OCI-LY3 (cell line): Measurements from ENCODE around the gene ATG16L2.

Source experiments
- H2AFZ ChIP-seq: fragments of 200-600, 300-600 bp; shearing (Covaris generic); 2 replicates; pipeline ENCODE4 v1.6.0; 2014; ENCODE audit warnings: antibody characterized with exemption, low read depth, low read length
- H3K27ac ChIP-seq: fragments of 200-600, 300-600 bp; sonication (generic); 2 replicates; pipeline ENCODE4 v1.5.1; 2014; ENCODE audit warnings: mild to moderate bottlenecking, low read length, moderate library complexity, mixed read lengths
- H3K27me3 ChIP-seq: fragments of 200-600, 300-600 bp; sonication (generic); 2 replicates; pipeline ENCODE4 v1.6.1; 2014; ENCODE audit warnings: low read depth, low read length, mixed read lengths
- H3K36me3 ChIP-seq: fragments of 200-600, 300-600 bp; sonication (generic); replicated peaks from 2 replicates; pipeline ENCODE3; 2014; ENCODE audit warnings: low read depth, low read length, mixed read lengths
- H3K4me1 ChIP-seq: fragments of 300-600, 200-600 bp; sonication (generic); 2 replicates; pipeline ENCODE4 v1.6.1; 2014; ENCODE audit warnings: low read length, mixed read lengths
- H3K4me2 ChIP-seq: fragments of 200-600, 300-600 bp; sonication (generic); 2 replicates; pipeline ENCODE4 v1.6.1; 2014; ENCODE audit warnings: low read length, mixed read lengths
- H3K4me3 ChIP-seq: fragments of 300-600, 200-600 bp; sonication (generic); 2 replicates; pipeline ENCODE4 v1.5.1; 2014; ENCODE audit warnings: antibody characterized with exemption, mild to moderate bottlenecking, low read length, moderate library complexity
- H3K79me2 ChIP-seq: fragments of 300-600, 200-600 bp; shearing (Covaris generic); 2 replicates; pipeline ENCODE4 v1.6.1; 2014; ENCODE audit warnings: mild to moderate bottlenecking, low read length, mixed read lengths
- H3K9ac ChIP-seq: fragments of 300-600, 200-600 bp; shearing (Covaris generic); 2 replicates; pipeline ENCODE4 v1.6.0; 2014; ENCODE audit warnings: mild to moderate bottlenecking, low read length, moderate library complexity
- H3K9me3 ChIP-seq: fragments of 200-600, 300-600 bp; shearing (Covaris generic); 2 replicates; pipeline ENCODE4 v1.6.1; 2014; ENCODE audit warnings: low read length, mixed read lengths; ENCODE audit not compliant: insufficient read depth
- H4K20me1 ChIP-seq: fragments of 200-600, 300-600 bp; sonication (generic); 2 replicates; pipeline ENCODE4 v1.6.1; 2016; ENCODE audit warnings: low read length, mixed read lengths; ENCODE audit not compliant: insufficient read depth
- EZH2phosphoT487 ChIP-seq: fragments of 200-600 bp; shearing (Covaris generic); IDR thresholded peaks from 2 replicates; pipeline ENCODE4 v1.6.1; 2018; ENCODE audit warnings: antibody characterized with exemption, mixed run types, low read depth
- TF ChIP-seq, protein P1 (sequence below): fragments of 200-600, 300-600 bp; sonication (generic); IDR thresholded peaks from 2 replicates; pipeline ENCODE4 v1.5.1; 2014; ENCODE audit warnings: antibody characterized with exemption, low read length, low read depth

ATG16L2 gene

DNA sequence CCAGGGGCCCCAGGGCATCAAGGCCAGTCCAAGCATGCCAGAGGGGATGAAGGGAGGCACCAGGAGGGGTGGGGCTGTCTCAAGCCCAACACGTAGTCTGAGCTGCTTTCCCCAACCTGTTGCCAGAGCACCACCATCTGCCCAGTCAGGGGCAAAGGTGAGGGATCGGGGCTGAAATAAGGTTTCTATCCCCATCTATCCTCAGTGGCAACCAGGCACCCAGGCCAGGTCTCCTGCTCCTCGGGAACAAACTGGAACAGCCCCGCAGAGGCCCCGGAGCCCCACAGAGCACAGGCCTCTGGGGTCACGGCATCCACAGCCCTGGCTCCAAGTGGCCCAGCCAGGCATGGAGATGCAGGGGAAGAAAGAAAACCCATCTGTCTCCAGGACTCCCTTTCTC, 39.7 kb upstream of the ATG16L2 start:
- no peak overlapping the region for H3K9ac ChIP-seq
- H3K4me3 ChIP-seq = no peak overlapping the region
- no peak overlapping the region for H3K4me2 ChIP-seq
- H3K36me3 ChIP-seq = no peaks in the 10 kb centered on the region
- H3K4me1 ChIP-seq = no peaks in the 10 kb centered on the region
- no peaks in the 10 kb centered on the region for H3K79me2 ChIP-seq
- no peak overlapping the region for H3K27ac ChIP-seq
- no peak overlapping the region for H2AFZ ChIP-seq
- TF ChIP-seq EZH2phosphoT487 = no peak
- TF ChIP-seq, protein P1, sequence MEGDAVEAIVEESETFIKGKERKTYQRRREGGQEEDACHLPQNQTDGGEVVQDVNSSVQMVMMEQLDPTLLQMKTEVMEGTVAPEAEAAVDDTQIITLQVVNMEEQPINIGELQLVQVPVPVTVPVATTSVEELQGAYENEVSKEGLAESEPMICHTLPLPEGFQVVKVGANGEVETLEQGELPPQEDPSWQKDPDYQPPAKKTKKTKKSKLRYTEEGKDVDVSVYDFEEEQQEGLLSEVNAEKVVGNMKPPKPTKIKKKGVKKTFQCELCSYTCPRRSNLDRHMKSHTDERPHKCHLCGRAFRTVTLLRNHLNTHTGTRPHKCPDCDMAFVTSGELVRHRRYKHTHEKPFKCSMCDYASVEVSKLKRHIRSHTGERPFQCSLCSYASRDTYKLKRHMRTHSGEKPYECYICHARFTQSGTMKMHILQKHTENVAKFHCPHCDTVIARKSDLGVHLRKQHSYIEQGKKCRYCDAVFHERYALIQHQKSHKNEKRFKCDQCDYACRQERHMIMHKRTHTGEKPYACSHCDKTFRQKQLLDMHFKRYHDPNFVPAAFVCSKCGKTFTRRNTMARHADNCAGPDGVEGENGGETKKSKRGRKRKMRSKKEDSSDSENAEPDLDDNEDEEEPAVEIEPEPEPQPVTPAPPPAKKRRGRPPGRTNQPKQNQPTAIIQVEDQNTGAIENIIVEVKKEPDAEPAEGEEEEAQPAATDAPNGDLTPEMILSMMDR = no peak
- H4K20me1 ChIP-seq = no peaks in the 10 kb centered on the region
- no peaks in the 10 kb centered on the region for H3K27me3 ChIP-seq
- H3K9me3 ChIP-seq = no peaks in the 10 kb centered on the region

DNA sequence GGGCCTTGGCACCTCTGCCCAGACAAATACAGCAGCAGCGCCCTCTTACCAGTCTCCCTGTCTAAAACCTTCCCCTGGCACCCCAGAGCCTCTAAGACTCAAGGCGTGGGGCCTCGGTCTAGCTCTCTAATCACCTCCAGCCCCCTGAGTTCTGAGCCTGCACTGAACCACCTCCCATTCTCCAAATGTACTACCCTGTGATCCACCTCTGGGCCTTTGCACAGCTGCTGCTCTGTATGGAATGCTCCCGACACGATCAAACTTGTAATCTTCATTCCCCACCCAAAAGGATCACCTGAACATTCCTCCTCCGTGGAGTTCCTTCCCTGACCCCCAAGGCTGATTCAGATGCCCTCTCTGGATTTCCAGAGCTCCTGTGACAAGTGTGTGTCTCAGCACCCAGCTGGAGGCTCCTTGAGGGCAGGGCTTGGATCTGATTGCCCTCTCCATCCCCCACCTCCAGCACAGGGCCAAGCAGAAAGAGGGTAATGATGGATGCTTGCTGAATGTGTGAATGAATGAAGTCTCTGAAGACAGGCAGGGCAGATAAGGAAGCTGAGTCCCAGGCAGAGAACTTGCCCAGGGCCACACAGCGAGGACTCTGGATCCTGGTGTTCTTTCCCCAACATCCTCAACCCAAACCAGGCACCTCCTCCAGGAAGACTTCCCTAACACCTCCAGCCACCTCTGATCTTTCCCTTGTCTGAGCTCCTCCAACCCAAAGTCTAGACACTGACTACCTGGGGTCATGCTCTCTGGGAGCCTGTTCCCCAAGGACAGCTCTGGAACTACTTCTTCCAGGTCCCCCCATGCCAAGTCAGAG, 38.7 kb upstream of the ATG16L2 start:
- no peaks in the 10 kb centered on the region for H3K79me2 ChIP-seq
- H2AFZ ChIP-seq = no peak overlapping the region
- H3K4me1 ChIP-seq = no peaks in the 10 kb centered on the region
- no peaks in the 10 kb centered on the region for H3K27me3 ChIP-seq
- H3K9ac ChIP-seq = no peak overlapping the region
- H3K4me2 ChIP-seq = no peak overlapping the region
- H4K20me1 ChIP-seq = no peaks in the 10 kb centered on the region
- H3K9me3 ChIP-seq = no peaks in the 10 kb centered on the region
- H3K4me3 ChIP-seq = no peak overlapping the region
- TF ChIP-seq, protein P1 = no peak
- TF ChIP-seq EZH2phosphoT487 = no peak
- no peak overlapping the region for H3K27ac ChIP-seq
- H3K36me3 ChIP-seq = no peaks in the 10 kb centered on the region

DNA sequence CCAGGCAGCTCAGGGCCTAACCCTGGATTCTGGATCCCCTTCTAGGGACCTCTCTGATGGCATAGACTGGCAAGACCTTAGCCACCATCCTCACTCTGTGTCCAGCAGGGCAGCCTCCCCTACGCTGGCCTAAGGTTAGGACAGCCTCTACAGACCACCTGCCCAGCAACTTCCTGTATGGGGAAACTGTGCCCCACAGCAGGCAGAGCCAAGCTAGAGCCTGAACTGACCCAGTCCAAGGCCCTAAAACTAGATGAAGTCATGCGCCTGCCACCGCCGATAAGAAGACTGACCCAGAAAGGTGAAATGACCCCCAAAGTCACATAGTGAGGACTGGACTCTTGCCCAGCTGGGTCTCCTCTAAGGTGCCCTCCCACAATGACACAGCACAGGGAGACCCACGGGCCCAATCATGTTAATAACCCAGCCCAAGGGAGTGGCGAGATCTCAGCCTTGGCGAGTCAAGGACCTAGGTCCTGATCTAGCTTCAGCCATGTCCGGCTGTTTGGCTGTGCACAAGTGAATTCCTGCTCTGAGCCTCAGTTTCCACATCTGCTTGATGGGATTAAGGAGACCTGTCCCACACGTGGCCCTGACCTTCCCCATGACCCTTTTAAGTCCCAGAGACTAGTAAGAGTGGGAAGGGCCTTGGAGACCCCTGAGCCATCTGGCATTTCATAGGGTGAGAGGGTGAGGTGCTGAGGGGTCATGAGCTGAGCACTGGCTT, 37.9 kb upstream of the ATG16L2 start:
- Histone ChIP-seq H3K4me2 (no peak overlapping the region), H3K36me3 (no peaks in the 10 kb centered on the region), H3K27me3 (no peaks in the 10 kb centered on the region), H4K20me1 (no peaks in the 10 kb centered on the region), H3K79me2 (no peaks in the 10 kb centered on the region), H3K4me3 (no peak overlapping the region), H3K9me3 (no peaks in the 10 kb centered on the region), H3K27ac (no peak overlapping the region), H3K4me1 (peaks cover 4% of the 10 kb centered on the region; the same call in 1 of the 2 replicates), H2AFZ (no peak overlapping the region), H3K9ac (no peak overlapping the region)
- TF ChIP-seq EZH2phosphoT487 = no peak
- TF ChIP-seq, protein P1 = no peak
